GM18519 (cell line): ENCODE results near the gene DYRK2.
"Not testable (repeated sequence)": the region's sequence is repeated elsewhere in the genome, so short reads cannot be mapped to it uniquely, and the experiment has no call there.

Source experiments
- ATAC-seq: cut with Tn5 transposase; IDR thresholded peaks from one replicate; pipeline ENCODE4 v1.9.1; 2021; ENCODE audit warnings: mild to moderate bottlenecking, moderate library complexity; ENCODE audit not compliant: unreplicated experiment, low FRiP score

The DYRK2 gene

DNA sequence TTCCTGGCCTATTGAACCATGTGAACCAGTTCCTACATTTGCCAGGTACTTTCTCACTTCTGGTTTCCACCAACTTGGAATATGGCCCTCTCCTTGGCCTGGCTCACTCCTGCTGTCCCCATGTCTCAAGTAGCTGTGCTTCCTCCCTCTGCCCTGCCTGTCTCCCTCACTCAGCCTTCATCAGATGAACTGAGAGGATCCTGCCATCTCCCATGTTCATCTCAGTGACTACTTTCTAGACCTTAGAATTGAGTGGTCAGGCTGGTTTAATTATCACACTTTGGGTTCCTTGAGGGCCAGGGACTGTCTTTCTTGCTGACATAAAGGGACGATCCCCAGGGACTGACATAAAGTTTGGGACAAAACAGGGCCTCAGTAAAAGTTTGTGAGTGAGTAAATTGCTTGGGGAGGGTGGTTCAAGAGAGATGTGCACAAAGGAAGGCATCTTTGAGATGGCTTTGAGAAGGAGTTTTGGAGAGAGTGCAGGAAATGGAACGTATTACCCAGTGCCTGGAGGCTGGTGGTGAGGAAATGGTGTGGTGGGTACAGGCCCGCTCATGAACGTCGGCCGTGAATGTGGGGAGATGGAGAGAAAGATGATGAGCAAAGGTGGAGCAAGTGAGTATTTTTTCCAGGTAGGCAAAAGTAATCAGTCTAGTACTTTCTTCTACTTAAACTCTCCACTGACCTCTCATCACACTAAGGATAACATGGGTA is 20.8 kb downstream of the DYRK2 start:
- ATAC-seq = no peak

DNA sequence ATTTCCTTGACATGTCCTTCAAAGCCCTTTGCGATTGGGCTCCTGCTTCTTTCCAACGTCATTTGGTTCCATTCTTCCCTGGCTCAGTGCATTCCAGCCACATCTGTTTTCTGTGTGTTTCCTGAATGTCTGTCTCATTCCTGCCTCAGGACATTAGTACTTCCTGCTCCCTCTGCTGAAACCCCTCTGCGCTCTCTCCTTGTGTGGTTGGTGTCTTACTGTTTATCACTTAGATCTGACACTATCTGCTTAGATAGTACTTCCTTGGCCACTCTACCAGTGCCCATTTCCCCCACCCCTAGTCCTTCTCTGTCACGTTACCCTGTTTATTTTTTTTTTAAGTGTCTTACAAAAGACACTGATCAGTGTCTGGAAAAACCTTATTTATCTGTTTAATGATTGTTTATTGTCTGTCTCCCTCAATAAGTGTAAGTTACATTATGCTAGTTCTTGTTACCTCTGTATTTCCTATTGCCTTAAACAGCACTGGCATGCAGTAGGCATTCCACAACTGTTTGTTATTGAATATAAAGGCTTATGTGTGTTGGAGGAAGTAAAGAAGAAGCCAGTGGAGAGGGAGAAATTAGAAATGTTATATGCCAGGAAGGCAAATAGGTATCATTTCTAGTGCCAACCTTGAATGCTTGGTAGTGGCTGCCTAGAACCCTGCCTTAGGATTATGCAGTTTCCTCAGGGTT is 21.5 kb downstream of the DYRK2 start:
- no peak for ATAC-seq

DNA sequence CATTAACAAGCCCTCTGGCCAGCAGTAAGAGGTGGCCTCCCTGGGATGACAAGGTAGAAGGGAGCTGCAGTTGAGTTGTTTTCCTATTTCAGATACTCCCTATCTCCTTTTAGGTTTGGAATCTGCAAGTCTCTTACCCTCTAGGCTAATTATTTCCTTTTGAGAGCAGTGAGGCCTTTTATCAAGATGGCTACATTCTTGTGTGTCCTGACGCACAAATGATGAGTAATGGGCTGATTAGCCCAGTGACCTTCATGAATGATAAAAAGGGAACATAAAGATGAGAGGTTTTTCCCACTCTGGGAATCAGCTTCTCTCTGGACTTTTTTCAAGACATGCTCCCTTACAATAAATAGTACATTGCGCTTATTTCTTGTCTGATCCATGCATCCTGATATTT is 22.9 kb downstream of the DYRK2 start:
- no peak for ATAC-seq

DNA sequence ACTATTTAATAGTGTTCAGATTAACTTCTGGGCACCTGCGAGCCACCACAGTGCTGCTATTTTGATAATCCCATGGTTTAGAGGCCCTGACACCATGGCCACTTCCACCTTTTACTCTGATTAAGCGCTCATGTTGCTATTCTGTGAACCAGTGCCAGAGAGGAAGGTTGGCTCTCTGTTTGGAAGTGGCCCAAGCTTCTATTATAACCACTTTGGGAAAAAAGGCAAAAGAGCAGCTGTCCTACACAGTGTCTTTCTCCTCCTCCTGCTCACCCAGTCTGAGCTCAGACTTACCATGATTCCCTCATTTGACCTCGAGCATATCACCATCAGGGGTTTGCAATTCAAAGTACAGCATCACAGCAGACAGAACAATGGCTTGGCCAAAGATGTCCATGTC is 23.3 kb downstream of the DYRK2 start:
- ATAC-seq = no peak

DNA sequence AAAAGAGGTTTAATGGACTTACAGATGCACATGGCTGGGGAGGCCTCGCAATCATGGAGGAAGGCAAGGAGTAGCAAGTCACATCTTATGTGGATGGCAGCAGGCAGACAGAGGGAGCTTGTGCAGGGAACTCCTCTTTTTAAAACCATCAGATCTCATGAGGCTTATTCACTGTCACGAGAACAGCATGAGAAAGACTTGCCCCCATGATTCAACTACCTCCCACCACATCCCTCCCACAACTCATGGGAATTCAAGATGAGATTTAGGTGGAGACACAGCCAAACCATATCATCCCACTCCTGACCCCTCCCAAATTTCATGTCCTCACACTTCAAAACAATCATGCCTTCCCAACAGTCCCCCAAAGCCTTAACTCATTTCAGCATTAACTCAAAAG is 24.0 kb downstream of the DYRK2 start:
- ATAC-seq = not testable (repeated sequence)

DNA sequence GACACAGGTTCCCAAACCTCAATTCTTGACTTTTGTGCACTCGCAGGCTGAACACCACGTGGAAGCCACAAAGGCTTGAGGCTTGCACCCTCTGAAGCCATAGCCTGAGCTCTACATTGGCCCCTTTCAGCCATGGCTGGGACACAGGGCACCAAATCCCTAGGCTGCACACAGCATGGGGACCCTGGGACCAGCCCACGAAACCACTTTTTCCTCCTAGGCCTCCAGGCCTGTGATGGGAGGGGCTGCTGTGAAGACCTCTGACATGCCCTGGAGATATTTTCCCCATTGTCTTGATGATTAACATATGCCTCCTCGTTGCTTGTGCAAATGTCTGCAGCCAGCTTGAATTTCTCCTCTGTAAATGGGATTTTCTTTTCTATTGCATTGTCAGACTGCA is 25.0 kb downstream of the DYRK2 start:
- ATAC-seq = not testable (repeated sequence)

DNA sequence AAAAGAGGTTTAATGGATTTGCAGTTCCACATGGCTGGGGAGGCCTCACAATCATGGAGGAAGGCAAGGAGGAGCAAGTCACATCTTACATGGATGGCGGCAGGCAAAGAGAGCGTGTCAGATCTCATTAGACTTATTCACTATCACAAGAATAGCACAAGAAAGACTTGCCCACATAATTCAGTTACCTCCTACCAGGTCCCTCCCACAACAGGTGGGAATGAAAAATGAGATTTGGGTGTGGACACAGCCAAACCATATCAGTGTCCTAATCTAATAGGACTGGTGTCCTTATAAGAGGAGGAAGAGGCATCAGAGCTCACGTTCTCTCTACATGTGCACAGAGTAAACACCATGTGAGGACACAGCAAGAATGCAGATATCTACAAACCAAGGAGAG is 25.9 kb downstream of the DYRK2 start:
- ATAC-seq = no peak

DNA sequence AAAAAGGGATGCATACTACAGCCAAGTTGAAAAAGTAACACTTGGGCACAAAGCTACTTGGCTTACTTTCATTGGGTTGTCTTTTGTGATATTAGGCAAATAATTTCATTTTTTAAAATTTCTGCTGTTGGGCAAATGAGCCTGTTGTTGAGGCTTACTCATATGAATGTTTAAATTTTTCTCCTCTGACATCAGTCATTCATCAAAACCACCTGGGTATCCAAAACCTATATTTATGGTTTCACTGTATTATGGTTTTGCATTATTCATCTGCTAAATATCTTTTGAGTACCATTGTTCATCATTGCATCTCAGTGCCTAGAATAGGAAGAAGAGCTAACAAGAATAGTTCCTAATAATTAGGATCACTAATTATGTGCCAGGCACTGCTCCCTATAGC is 28.1 kb downstream of the DYRK2 start:
- no peak for ATAC-seq

DNA sequence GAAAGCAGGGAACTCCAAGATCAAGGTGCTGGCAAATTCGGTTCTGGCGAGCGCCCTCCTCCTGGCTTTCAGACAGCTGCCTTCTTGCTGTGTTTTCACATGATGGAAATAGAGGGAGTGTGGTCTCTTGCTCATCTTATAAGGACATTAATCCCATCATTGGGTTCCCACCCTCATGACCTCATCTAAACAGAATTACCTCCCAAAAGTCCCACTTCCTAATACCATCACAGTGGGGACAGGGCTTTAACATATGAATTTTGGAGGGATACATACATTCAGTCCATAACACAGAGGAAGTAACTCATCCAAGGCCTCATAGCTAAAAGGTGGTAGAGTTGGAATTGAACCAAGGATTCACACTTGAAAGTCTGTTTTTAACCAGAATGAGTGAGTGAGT is 28.6 kb downstream of the DYRK2 start:
- no peak for ATAC-seq

DNA sequence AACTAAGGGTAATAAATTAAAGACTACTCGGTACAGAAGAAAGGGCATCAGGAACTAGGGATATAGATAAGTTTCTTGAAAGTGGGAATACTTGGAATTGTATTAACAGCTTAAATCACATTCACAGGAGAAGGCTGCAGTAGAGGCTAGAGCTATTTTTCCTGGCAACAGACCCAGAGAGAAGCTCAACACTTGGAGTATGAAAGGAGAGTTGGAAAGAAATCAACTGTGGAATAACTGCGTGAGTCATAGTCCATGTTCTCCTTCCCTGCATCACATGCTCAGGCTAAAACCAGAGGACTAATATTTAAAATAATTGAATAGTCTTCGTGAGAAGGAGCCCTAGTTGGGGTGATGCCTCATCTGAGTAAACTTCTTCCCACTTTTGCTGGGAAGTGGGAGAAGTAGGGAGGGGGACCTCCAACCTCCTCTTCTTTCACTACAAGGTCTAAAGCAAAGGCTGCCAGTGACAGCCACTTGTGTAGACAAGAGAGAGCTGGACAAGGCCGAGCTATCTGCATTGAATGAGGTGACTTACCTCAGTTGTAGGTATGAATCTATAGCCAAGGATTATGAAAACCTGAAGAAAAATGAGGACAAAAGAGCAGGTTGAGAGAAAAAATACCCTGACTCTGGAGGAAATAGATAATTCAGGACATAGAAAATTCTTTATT is 32.7 kb downstream of the DYRK2 start:
- no peak for ATAC-seq

DNA sequence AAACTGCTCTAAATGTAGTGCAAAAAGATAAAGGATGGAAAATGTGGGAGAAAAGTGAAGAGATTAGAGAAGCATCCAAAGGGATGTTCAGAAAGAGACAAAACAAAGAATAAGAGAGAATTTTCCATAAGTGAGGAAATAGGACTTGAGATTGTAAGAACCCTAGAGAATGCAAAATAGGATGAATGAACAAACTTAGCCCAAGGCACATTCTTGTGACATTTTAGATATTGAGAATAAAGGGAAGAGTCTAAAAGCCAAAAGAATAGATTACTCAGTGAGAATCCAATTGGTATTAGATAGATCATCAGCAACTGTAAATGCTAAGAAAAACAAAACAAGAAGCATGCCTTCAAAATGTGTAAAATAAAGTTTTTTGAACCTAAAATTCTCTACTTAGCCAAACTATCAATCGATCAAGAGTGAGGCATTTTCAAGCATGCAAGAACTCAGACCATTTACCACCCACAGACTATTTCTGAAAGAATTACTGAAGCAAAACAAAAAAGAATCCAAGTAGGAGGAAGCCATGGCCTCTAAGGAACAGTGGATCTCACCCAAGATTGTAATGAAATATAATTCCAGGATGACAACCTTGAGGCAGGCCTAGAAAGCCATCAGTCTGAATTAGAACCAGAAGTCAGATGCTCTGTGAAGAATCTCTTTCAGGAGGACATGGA is 33.5 kb downstream of the DYRK2 start:
- ATAC-seq = no peak

DNA sequence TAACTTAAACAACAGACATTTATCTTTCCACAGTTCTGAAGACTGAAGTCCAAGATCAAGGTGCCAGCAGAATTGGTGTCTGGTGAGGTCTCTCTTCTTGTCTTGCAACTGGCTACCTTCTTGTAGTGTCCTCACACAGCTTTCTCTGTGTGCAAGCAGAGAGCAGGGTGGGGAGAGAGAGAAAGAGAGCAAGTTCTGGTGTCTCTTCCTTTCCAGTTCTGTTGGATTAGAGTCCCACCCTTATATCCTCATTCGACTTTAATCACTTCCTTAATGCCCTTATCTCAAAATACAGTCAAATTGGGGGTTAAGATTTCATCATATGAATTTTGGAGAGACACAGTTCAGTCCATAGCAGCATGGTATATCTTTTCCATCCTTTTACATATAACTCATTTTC is 40.8 kb downstream of the DYRK2 start:
- no peak for ATAC-seq

DNA sequence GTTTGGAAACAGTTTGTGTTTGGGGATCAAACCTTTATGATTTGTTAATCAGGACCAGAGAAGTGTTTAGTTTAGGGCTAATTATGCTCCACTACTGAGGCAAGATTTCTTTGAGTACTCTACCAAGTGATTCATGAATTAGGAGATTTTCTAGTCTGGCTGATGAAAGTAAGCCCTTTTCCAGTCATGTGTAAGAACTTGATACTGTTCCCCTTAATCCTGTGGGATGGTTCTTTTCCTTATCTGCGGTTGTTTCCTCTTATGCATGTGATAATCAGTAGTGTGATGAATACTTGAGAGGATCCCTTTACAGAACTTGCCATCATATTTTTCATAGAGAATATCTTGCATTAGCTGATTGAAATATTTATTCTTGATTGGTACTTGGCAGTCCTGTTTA is 42.1 kb downstream of the DYRK2 start:
- no peak for ATAC-seq

DNA sequence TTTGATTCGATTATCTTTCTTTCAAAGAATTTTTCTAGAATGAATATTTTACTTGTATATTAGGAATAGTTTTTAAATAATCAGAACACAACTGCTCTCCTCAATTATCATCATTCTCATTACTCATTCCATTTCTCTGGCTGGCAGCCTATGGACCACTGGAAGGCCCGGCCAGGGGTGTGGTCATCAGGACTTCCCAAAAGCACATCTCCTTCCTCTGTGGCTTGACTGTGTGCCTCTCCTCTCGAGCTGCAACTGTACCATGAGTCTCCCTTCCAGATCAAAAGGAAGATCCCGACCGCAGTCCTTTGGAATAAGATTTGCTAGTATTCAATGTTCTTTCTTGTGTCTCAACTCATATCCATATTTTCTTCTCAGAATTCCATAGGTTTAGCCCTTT is 42.7 kb downstream of the DYRK2 start:
- no peak for ATAC-seq

DNA sequence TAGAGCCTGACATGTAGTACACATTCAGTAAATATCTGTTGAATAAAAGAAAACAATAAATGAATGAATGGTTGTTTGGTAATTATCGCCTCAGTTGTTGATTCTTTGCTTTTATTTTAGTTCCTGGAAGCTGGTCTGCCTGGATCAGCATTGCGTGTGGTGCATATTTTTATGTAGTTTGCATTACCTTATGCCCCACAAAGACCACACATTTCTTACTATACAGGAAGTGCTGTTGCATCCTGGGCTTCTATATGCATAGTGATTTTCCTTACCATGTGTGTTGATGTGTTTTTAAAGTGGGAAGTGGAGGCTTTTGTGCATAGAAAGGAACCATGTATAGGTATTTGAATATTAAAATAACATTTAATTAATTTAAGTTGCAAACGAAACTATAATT is 43.6 kb downstream of the DYRK2 start:
- ATAC-seq = no peak

DNA sequence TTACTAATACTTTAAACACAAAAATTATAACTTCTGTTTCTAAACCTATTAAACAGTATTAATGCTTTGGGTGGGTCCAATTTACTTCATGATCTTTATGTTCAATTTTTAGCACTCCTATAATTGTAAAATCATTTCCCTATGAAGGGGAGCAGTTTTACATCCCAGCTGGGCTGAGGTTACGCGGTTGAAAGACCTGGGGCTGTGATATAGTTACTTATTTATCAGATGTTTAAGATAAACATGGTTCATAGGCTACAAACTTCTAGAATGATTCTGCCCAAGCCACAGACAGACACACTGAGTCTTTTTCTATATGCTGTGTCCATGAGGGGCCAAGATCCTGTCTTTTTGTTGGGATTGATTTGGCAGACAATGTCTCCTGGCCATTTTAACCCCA is 44.4 kb downstream of the DYRK2 start:
- no peak for ATAC-seq

DNA sequence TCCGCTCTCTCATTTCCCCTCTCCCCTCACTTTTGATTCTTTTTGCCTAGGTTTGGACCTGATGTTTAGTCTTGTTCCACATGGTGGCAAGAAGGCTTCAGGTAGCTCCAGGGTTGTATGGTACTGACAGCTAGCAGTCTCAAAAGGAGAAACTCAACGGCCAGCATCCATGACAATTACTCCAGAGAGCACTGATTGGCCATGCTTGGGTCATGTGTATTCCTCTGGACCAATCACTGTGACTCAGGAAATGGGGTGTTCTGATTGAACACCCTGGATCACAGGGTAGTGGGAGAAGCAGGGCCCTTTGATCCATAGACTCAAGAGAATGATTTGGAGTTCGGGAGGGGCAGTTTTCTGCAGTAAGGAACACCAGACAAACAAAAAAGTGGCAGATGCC is 45.3 kb downstream of the DYRK2 start:
- ATAC-seq = no peak

DNA sequence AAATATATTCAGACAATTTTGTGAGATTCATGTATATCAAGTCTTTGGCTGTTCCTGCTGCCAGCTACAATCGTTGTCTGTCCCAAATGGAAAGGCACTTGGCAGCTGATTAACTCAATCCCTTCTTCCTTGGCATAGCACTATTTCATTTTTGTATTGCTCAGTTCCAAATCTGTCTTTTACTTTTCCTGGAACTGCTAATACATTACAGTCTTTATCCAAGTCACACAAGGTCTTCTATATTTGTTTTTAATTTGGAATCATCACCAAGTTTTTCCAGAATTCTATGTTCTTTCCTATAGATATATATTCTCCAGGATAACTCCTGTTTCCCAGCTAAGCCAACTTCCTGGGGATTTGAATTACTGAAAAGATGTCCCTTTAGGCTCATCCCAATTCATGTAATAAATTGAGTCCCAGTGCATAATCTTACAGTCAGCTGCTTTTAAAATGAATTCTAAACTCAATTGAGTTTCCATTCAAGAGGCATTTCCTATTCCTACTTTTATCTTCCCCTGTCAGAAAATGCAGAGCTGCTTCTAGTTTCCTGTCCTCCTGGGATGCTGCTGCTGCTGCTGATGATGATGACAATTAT is 45.9 kb downstream of the DYRK2 start:
- ATAC-seq = no peak

DNA sequence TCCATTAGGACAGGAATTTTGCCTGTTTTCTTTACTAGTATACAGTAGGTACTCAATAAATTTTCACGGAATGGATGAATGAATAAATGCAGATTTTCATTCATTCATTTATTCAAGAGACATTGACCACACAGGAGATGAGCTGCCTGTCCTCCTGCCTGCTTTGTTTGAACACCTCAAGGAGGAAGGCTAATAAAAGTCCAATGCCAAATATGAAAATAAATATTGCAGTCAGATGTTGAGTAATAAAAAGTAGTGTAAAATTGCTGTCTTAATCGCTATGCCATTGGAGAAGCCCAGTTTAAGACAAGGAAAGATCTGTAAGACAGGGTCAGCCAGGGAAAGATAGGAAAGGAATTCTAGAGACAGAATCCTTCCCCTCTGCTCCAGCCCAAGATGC is 47.4 kb downstream of the DYRK2 start:
- no peak for ATAC-seq

DNA sequence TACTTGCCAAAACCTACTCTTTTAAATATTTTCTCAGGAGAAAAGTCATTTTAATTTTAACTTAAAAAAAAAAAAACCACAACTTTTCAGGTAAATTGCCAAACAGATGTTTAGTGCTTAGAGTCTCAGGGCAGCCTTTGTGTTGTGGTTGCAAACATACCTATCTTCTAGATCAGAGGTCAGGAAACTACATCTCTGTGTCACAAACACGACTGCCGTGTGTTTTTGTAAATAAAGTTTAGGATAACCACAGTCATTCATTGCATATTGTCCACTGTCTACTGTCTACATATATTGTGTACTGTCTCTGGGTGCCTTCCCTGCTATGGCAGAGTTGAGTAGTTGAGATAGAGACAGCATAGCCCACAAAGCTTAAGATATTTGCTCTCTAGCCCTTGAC is 48.9 kb downstream of the DYRK2 start:
- ATAC-seq = no peak

DNA sequence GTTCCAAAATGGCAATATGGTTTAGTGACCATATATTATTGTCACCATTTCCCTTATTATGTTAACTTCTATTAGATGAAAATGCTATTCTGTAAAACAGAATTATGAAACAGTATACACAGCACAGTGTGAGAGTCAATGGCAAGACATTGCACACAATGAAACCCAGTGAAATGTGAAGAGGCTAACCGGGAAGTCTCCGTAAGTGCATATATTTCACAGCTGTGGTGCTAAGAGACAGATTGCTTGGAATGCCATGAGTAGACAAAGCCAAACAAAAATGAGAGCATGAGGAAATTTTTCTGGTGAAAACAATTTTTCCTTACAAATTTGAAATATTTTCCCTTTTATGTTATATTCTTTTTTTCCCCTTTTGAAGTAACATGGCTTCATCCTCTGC is 49.4 kb downstream of the DYRK2 start:
- ATAC-seq = no peak
